Neural cell (in vitro differentiated cells): ENCODE data around the gene SLC26A2. TPM values are rescaled to one million over a fixed set of nuclear protein-coding genes. Genes with fewer than 3 reads are reported as not detected.

Source experiments
- H2AFZ ChIP-seq: fragments of 200-600, 300-800 bp; sonication (generic), shearing (Covaris generic); 2 replicates; pipeline ENCODE4 v1.6.0; 2014; ENCODE audit warnings: low read depth, mild to moderate bottlenecking, antibody characterized with exemption, low read length, moderate library complexity
- H3F3A ChIP-seq: fragments of 200-600 bp; shearing (Covaris generic); 2 replicates; pipeline ENCODE4 v1.6.1; 2016; ENCODE audit warnings: mild to moderate bottlenecking, moderate library complexity, mixed read lengths, antibody characterized with exemption, low read length; ENCODE audit not compliant: insufficient read depth, poor library complexity, severe bottlenecking
- H3K27ac ChIP-seq: fragments of 200-600, 300-800 bp; sonication (generic), shearing (Covaris generic); 2 replicates; pipeline ENCODE4 v1.5.1; 2014; ENCODE audit warnings: mild to moderate bottlenecking, low read length, moderate library complexity
- H3K27me3 ChIP-seq: fragments of 300-800, 200-600 bp; sonication (generic), shearing (Covaris generic); 2 replicates; pipeline ENCODE4 v1.6.0; 2014; ENCODE audit warnings: mild to moderate bottlenecking, low read depth, low read length, moderate library complexity; ENCODE audit not compliant: insufficient read depth
- H3K36me3 ChIP-seq: fragments of 300-800, 200-600 bp; sonication (generic), shearing (Covaris generic); 2 replicates; pipeline ENCODE4 v1.5.1; 2014; ENCODE audit warnings: mild to moderate bottlenecking, antibody characterized with exemption, low read length, moderate library complexity; ENCODE audit not compliant: insufficient read depth
- H3K4me2 ChIP-seq: fragments of 300-800, 200-600 bp; sonication (generic), shearing (Covaris generic); 2 replicates; pipeline ENCODE4 v1.6.0; 2014; ENCODE audit warnings: mild to moderate bottlenecking, low read length
- H3K4me3 ChIP-seq: fragments of 300-800, 200-600 bp; sonication (generic), shearing (Covaris generic); 2 replicates; pipeline ENCODE4 v1.5.1; 2014; ENCODE audit warnings: mild to moderate bottlenecking, low read length, moderate library complexity
- H3K79me2 ChIP-seq: fragments of 200-600 bp; shearing (Covaris generic); replicated peaks from 2 replicates; pipeline ENCODE4 v1.6.0; 2014; ENCODE audit warnings: mild to moderate bottlenecking, low read length, moderate library complexity; ENCODE audit not compliant: insufficient read depth
- H3K9ac ChIP-seq: fragments of 300-800, 200-600 bp; sonication (generic), shearing (Covaris generic); 2 replicates; pipeline ENCODE4 v1.6.1; 2016; ENCODE audit warnings: mild to moderate bottlenecking, low read length, mixed read lengths
- H3K9me2 ChIP-seq: fragments of 200-600 bp; shearing (Covaris generic); 2 replicates; pipeline ENCODE4 v1.6.1; 2016; ENCODE audit warnings: mild to moderate bottlenecking, low read length, mixed read lengths; ENCODE audit not compliant: insufficient read depth
- H3K9me3 ChIP-seq: fragments of 200-600, 300-800 bp; sonication (generic), shearing (Covaris generic); 2 replicates; pipeline ENCODE4 v1.6.1; 2016; ENCODE audit warnings: mild to moderate bottlenecking, mixed run types, low read length, moderate library complexity, mixed read lengths
- H4K20me1 ChIP-seq: fragments of 200-600 bp; shearing (Covaris generic); 2 replicates; pipeline ENCODE4 v1.6.1; 2016; ENCODE audit warnings: mild to moderate bottlenecking, mixed run types; ENCODE audit not compliant: insufficient read depth
- EP300 ChIP-seq: fragments of 450-650 bp; conservative IDR thresholded peaks from 2 replicates; pipeline ENCODE4 v1.6.1; 2014; ENCODE audit warnings: antibody characterized with exemption, mild to moderate bottlenecking, moderate library complexity; ENCODE audit not compliant: poor library complexity, severe bottlenecking
- EZH2 ChIP-seq: fragments of 200-600, 300-800 bp; shearing (Covaris generic), sonication (generic); IDR thresholded peaks from 2 replicates; pipeline ENCODE4 v1.6.1; 2014; ENCODE audit warnings: antibody characterized with exemption, low read length, borderline replicate concordance, mild to moderate bottlenecking; ENCODE audit not compliant: insufficient read depth, poor library complexity, severe bottlenecking
- MXI1 ChIP-seq: fragments of 450-650 bp; conservative IDR thresholded peaks from 2 replicates; pipeline ENCODE4 v1.6.1; 2014; ENCODE audit warnings: antibody characterized with exemption, mild to moderate bottlenecking; ENCODE audit not compliant: poor library complexity, severe bottlenecking
- POLR2AphosphoS5 ChIP-seq: IDR thresholded peaks from 2 replicates; pipeline ENCODE4 v1.6.1; 2012
- RAD21 ChIP-seq: fragments of 450-650 bp; conservative IDR thresholded peaks from 2 replicates; pipeline ENCODE4 v1.6.1; 2014; ENCODE audit warnings: antibody characterized with exemption, mild to moderate bottlenecking, moderate library complexity
- SMC3 ChIP-seq: fragments of 450-650 bp; conservative IDR thresholded peaks from 2 replicates; pipeline ENCODE4 v1.6.1; 2014; ENCODE audit warnings: antibody characterized with exemption, mild to moderate bottlenecking, moderate library complexity; ENCODE audit not compliant: poor library complexity
- TAF1 ChIP-seq: IDR thresholded peaks from 2 replicates; pipeline ENCODE4 v1.6.1; 2012; ENCODE audit warnings: low read depth
- polyA plus RNA-seq: library from polyadenylated mRNA; depleted of rRNA; stranded (reverse); fragments of >200 nt; gene quantifications from 2 replicates; pipeline ENCODE4 v1.2.3, GENCODE V29; 2014
- TF ChIP-seq, protein P1 (sequence below): fragments of 450-650 bp; IDR thresholded peaks from 2 replicates; pipeline ENCODE4 v1.5.1; 2014; ENCODE audit warnings: antibody characterized with exemption, mild to moderate bottlenecking, moderate library complexity; ENCODE audit not compliant: poor library complexity, severe bottlenecking
- TF ChIP-seq, protein P2 (sequence below): IDR thresholded peaks from 2 replicates; pipeline ENCODE4 v1.6.1; 2012; ENCODE audit warnings: borderline replicate concordance

The SLC26A2 gene
- polyA plus RNA-seq, 1 donor from 2014 or later, result 5.4 TPM

DNA sequence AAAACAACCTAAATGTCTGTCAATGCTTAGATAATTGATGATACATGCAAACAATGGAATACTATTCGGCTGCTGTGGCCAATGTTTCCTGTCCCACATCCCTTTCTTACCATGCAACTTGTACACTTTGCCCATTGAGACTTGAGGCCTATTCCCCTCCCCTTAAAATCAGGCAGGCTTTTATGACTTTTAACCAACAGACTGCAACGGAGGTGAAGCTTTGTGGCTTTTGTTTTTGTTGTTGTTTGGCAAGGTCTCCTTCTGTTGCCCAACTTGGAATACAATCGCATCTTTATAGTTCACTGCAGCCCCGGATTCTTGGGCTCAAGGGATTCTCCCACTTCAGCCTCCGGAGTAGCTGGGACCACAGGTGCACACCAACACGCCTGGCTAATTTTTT lies 5.8 kb upstream of the SLC26A2 start:
- Histone ChIP-seq H3K27me3 (no peaks in the 10 kb centered on the region), H3K27ac (no peak overlapping the region), H3K4me2 (no peak overlapping the region), H3K79me2 (no peaks in the 10 kb centered on the region), H3F3A (peaks cover 3% of the 10 kb centered on the region), H4K20me1 (no peaks in the 10 kb centered on the region), H2AFZ (no peak overlapping the region), H3K36me3 (no peaks in the 10 kb centered on the region), H3K9me3 (no peaks in the 10 kb centered on the region), H3K9me2 (no peaks in the 10 kb centered on the region), H3K9ac (no peak overlapping the region), H3K4me3 (no peak overlapping the region)
- TF ChIP-seq, protein P1, sequence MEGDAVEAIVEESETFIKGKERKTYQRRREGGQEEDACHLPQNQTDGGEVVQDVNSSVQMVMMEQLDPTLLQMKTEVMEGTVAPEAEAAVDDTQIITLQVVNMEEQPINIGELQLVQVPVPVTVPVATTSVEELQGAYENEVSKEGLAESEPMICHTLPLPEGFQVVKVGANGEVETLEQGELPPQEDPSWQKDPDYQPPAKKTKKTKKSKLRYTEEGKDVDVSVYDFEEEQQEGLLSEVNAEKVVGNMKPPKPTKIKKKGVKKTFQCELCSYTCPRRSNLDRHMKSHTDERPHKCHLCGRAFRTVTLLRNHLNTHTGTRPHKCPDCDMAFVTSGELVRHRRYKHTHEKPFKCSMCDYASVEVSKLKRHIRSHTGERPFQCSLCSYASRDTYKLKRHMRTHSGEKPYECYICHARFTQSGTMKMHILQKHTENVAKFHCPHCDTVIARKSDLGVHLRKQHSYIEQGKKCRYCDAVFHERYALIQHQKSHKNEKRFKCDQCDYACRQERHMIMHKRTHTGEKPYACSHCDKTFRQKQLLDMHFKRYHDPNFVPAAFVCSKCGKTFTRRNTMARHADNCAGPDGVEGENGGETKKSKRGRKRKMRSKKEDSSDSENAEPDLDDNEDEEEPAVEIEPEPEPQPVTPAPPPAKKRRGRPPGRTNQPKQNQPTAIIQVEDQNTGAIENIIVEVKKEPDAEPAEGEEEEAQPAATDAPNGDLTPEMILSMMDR, result no peak
- TF ChIP-seq POLR2AphosphoS5, result no peak
- TF ChIP-seq RAD21, result no peak
- TF ChIP-seq, protein P2, sequence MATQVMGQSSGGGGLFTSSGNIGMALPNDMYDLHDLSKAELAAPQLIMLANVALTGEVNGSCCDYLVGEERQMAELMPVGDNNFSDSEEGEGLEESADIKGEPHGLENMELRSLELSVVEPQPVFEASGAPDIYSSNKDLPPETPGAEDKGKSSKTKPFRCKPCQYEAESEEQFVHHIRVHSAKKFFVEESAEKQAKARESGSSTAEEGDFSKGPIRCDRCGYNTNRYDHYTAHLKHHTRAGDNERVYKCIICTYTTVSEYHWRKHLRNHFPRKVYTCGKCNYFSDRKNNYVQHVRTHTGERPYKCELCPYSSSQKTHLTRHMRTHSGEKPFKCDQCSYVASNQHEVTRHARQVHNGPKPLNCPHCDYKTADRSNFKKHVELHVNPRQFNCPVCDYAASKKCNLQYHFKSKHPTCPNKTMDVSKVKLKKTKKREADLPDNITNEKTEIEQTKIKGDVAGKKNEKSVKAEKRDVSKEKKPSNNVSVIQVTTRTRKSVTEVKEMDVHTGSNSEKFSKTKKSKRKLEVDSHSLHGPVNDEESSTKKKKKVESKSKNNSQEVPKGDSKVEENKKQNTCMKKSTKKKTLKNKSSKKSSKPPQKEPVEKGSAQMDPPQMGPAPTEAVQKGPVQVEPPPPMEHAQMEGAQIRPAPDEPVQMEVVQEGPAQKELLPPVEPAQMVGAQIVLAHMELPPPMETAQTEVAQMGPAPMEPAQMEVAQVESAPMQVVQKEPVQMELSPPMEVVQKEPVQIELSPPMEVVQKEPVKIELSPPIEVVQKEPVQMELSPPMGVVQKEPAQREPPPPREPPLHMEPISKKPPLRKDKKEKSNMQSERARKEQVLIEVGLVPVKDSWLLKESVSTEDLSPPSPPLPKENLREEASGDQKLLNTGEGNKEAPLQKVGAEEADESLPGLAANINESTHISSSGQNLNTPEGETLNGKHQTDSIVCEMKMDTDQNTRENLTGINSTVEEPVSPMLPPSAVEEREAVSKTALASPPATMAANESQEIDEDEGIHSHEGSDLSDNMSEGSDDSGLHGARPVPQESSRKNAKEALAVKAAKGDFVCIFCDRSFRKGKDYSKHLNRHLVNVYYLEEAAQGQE, result no peak
- TF ChIP-seq MXI1, result no peak
- no peak for TF ChIP-seq SMC3
- no peak for TF ChIP-seq TAF1
- no peak for TF ChIP-seq EZH2
- no peak for TF ChIP-seq EP300

DNA sequence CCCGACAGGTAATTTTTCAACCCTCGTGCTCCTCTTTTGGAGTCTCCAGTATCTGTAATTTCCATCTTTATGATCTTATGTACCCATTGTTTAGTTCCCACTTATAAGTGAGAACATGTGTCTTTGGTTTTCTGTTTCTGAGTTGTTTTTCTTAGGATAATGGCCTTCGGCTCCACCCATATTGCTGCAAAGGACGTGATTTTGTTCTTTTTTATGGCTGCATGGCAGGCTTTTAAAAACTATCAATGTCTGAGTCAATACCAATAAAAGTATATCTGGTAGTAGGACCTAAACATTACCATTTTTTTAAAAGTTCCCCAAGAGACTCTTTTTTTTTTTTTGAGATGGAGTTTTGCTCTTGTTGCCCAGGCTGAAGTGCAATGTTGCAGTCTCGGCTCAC lies 3.9 kb upstream of the SLC26A2 start:
- H3K36me3 ChIP-seq, result no peaks in the 10 kb centered on the region
- H3K27ac ChIP-seq, result no peak overlapping the region
- H3K27me3 ChIP-seq, result no peaks in the 10 kb centered on the region
- H4K20me1 ChIP-seq, result no peaks in the 10 kb centered on the region
- H3K79me2 ChIP-seq, result no peaks in the 10 kb centered on the region
- H3K9me3 ChIP-seq, result no peaks in the 10 kb centered on the region
- TF ChIP-seq, protein P2, result no peak
- TF ChIP-seq EP300, result no peak
- no peak for TF ChIP-seq TAF1
- TF ChIP-seq, protein P1, result no peak
- no peak for TF ChIP-seq SMC3
- no peak for TF ChIP-seq POLR2AphosphoS5
- TF ChIP-seq MXI1, result no peak
- no peak for TF ChIP-seq EZH2
- no peak for TF ChIP-seq RAD21
- no peak overlapping the region for H3K4me2 ChIP-seq
- no peak overlapping the region for H2AFZ ChIP-seq
- H3K9me2 ChIP-seq, result no peaks in the 10 kb centered on the region
- peaks cover 6% of the 10 kb centered on the region for H3F3A ChIP-seq
- H3K4me3 ChIP-seq, result no peak overlapping the region
- H3K9ac ChIP-seq, result no peak overlapping the region
